Common myeloid progenitor, CD34-positive (primary cell): ENCODE data around the gene PLCB3.
A peak's percentile ranks its signal among the peaks of the same experiment; 100 is the strongest.

Experiments used
- CTCF ChIA-PET: fragments of 350-600 bp; sonication (Branson Sonifier 250); formaldehyde crosslinking; loops from one replicate; lab custom pipeline; 2021; ENCODE audit warnings: antibody characterized with exemption; lab: Charles Lee
- POLR2A ChIA-PET: fragments of 350-600 bp; sonication (Branson Sonifier 250); formaldehyde crosslinking; loops from one replicate; lab custom pipeline; 2021; ENCODE audit warnings: antibody characterized with exemption; lab: Charles Lee
- DNase-seq, 3 donors: peaks; one replicate each; pipeline versions ENCODE4 v3.0.0 to v3.0.0-alpha.2; 2013
- H3K27ac ChIP-seq, 2 experiments: 1 replicate in 1 of 2; 2 replicates in 1 of 2; pipeline ENCODE4 v1.7.0; 2013; ENCODE audit warnings: inconsistent platforms in 2 of 2, low read length in 2 of 2, mild to moderate bottlenecking in 2 of 2, low read depth in 1 of 2, moderate library complexity in 1 of 2; ENCODE audit not compliant: severe bottlenecking in 2 of 2, insufficient read depth in 1 of 2, poor library complexity in 1 of 2
- H3K27me3 ChIP-seq, 5 experiments: replicated peaks in 2 of 5; 1 replicate in 3 of 5; 2 replicates in 2 of 5; pipeline versions ENCODE4 v1.6.1 to v1.7.0; 2013; ENCODE audit warnings: low read length in 4 of 5, mild to moderate bottlenecking in 2 of 5, moderate library complexity in 2 of 5, inconsistent platforms in 1 of 5; ENCODE audit not compliant: insufficient read depth in 5 of 5, control insufficient read depth in 4 of 5
- H3K36me3 ChIP-seq, 4 experiments: 1 replicate in 2 of 4; 2 replicates in 2 of 4; pipeline versions ENCODE4 v1.6.1 to v1.7.0; 2013; ENCODE audit warnings: low read length in 3 of 4, control low read depth in 1 of 4, mild to moderate bottlenecking in 1 of 4; ENCODE audit not compliant: control insufficient read depth in 4 of 4, insufficient read depth in 4 of 4
- H3K4me1 ChIP-seq, 4 experiments: 1 replicate in 3 of 4; 2 replicates in 1 of 4; pipeline versions ENCODE4 v1.6.1 to v1.7.1; 2013; ENCODE audit warnings: low read length in 3 of 4, mild to moderate bottlenecking in 3 of 4, control low read depth in 1 of 4, inconsistent platforms in 1 of 4, moderate library complexity in 1 of 4; ENCODE audit not compliant: control insufficient read depth in 4 of 4, insufficient read depth in 4 of 4; ENCODE audit errors: control extremely low read depth in 1 of 4
- H3K4me3 ChIP-seq, 7 experiments: 1 replicate in 4 of 7; 2 replicates in 3 of 7; pipeline versions ENCODE4 v1.5.1 to v1.7.0; 2013; ENCODE audit warnings: mild to moderate bottlenecking in 7 of 7, low read length in 6 of 7, moderate library complexity in 6 of 7, inconsistent platforms in 2 of 7, low read depth in 2 of 7, control low read depth in 1 of 7; ENCODE audit not compliant: insufficient read depth in 4 of 7, control insufficient read depth in 1 of 7; ENCODE audit errors: extremely low read depth in 1 of 7
- H3K9me3 ChIP-seq, 5 experiments: 1 replicate in 4 of 5; 2 replicates in 1 of 5; pipeline versions ENCODE4 v1.6.1 to v1.7.1; 2013; ENCODE audit warnings: low read length in 4 of 5, mild to moderate bottlenecking in 2 of 5, inconsistent platforms in 1 of 5, low read depth in 1 of 5, moderate library complexity in 1 of 5; ENCODE audit not compliant: control insufficient read depth in 4 of 5, insufficient read depth in 2 of 5; ENCODE audit errors: control extremely low read depth in 1 of 5
- WGBS: methylation state at CpG from one replicate; pipeline ENCODE4 v1.1.5; 2013; ENCODE audit not compliant: insufficient coverage; 5-methylcytosine and 5-hydroxymethylcytosine counted together

PLCB3 gene

DNA sequence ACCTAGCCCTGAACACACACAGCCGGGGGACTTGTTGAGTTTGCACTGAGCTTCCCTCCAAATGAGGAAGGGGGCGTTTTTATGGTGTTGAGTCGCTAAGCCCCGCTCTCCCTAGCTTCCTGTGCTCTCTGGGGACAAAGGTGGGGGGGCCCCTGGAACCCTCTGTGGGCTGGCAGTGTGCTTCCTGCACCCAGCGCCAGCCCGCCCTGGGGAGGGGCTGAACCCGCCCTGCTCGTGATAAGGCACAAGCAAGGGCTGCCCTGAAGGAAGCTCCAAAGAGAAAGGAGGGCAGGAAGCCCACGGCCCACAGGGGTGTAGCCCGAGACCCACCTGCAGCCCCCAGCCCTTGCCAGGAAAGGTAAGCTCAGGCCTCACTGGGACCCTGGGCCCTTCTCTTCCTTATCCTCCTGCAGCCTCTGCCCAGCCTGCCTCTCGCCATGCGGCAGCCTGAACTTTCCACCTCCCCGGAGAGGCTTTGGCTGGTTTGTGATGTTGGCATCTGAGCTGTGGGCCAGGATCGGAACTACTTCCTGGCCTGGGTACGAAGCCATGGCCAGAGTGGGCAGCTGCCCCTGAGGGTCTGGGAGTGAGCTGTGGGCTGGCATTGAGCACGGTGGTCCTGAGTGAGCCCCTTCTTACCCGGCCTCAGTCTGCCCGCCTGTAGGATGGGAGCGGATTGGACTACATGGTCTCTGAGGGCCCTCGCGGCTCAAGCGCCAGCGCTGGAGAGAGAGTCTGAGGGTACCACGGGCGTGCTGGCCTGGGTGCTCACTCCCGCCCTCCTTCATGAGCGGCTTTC lies 44.7 kb upstream of the PLCB3 start, which contains the start of gene FERMT3:
TSS of gene FERMT3 (plus strand) at position 265 of the 799 bp plus-strand sequence. CDS start 644 bp downstream, outside the sequence.
- H3K27me3 ChIP-seq: no peaks in the 10 kb centered on the region
- H3K9me3 ChIP-seq: no peaks in the 10 kb centered on the region
- under 1% methylated on average over 22 of the region's 27 CpGs for WGBS
- peak within 1 kb of the TSS; percentile 48 to 94 (median 84) for H3K4me3 ChIP-seq
- H3K27ac ChIP-seq: peak within 1 kb of the TSS; percentile 89 to 95
- CTCF ChIA-PET: interaction anchor here (0.6 to 15.6 kb wide), 23 partner anchors 11 to 205 kb away, joined by 3 to 321 read pairs (median 10); partner anchors contain the start of genes CATSPERZ, DNAJC4, ESRRA and FKBP2
- peak; percentile 82 to 95 (median 93) for DNase-seq
- H3K4me1 ChIP-seq: peaks cover 5 to 55% (median 53%) of the 10 kb centered on the region in 4 experiments
- POLR2A ChIA-PET: interaction anchor here (0.7 to 5.9 kb wide), 14 partner anchors 10 to 111 kb away, joined by 3 to 74 read pairs (median 16); partner anchors contain the start of genes DNAJC4, ESRRA, FKBP2 and NUDT22
- H3K36me3 ChIP-seq: peaks cover 6 to 61% (median 42%) of the 10 kb centered on the region in 4 experiments

DNA sequence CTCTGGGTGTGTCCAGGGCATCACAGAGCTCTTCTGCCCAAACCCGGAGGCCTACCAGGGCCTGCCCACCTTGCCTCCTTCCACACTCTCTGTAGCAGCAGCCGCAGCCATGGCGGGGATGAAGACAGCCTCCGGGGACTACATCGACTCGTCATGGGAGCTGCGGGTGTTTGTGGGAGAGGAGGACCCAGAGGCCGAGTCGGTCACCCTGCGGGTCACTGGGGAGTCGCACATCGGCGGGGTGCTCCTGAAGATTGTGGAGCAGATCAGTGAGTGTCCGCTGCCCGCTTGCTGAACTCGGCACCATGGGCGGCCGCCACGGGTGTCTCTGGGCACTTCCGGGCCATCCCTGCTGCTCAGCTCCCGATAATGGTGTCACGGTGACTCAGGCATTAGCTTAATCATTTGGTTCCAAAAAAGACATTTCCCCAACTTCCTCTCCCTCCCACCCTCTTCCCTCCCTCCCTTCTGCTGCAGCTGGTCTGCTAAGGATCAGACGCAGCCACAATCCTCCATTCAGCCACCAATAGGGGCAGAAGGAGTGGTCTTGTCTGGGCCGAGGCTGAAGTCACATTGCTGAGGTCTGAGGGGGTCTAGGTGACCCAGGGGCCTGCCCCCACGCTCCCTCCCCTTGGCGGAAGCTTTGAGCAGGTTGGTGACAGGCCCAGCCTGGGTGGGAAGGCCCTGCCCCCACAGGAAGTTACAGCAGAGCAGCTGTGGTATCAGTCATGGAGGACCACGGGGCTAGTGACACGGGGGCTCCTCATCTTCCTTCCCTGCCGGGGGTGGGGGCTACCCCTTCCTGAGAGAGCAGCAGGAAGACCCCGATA lies 43.9 kb upstream of the PLCB3 start:
- 0% methylated on average over 20 of the region's 30 CpGs for WGBS
- DNase-seq: peak; percentile 91 to 98 (median 96)
- POLR2A ChIA-PET: interaction anchor here (0.6 to 5.9 kb wide), 11 partner anchors 10 to 110 kb away, joined by 3 to 74 read pairs (median 20); partner anchors contain the start of genes DNAJC4, ESRRA, FKBP2 and NUDT22
- Histone ChIP-seq H3K36me3 (peaks cover 12 to 63% (median 45%) of the 10 kb centered on the region in 4 experiments), H3K27me3 (no peaks in the 10 kb centered on the region), H3K9me3 (no peaks in the 10 kb centered on the region), H3K27ac (peak overlapping the region; percentile 89 to 95), H3K4me1 (peaks cover 5 to 55% (median 53%) of the 10 kb centered on the region in 4 experiments), H3K4me3 (peak overlapping the region; percentile 48 to 94 (median 84))
- CTCF ChIA-PET: interaction anchor here (1.1 to 15.6 kb wide), 17 partner anchors 13 to 151 kb away, joined by 3 to 321 read pairs (median 15); partner anchors contain the start of genes CATSPERZ, DNAJC4, ESRRA and FKBP2

DNA sequence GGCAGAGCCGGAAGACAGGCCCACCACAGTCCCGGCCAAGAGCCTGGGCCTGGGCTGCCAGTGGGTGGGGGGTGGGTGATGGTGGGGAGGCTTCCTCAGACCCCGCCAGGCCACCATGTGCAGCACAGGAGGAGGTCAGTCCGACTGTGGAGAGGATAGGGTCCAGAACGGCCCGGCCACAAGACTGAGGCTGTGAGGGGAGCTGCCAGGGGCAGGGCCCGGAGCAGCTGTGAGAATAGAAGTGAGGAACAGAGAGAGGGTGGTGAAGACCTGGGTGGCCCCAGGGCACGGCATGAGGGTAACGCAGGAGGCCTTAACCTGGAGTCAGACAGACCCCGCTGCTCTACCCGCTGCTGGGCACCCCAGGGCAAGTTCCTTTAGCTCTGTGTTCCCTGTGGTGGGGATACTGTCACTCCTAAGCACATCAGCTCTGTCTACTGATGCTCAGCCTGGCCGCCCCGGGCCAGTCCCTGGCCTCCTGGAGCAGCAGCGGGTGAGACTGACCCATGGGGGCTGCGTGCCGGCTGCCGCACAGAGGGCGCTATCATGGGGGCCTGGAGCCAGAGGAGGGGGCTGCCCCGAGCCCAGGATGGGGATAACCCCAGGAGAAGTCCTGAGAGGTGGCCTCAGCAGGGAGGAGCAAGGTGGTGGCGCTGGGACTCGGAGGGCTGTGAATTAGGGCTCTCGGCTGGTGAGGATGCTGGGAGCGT lies 43.1 kb upstream of the PLCB3 start:
- ChIA-PET POLR2A (interaction anchor here (0.6 to 5.9 kb wide), 11 partner anchors 9 to 109 kb away, joined by 3 to 74 read pairs (median 20); partner anchors contain the start of genes DNAJC4, ESRRA, FKBP2 and NUDT22), CTCF (interaction anchor here (1.1 to 15.6 kb wide), 9 partner anchors 12 to 123 kb away, joined by 5 to 321 read pairs (median 58); partner anchors contain the start of genes CATSPERZ, DNAJC4, ESRRA and FKBP2)
- Histone ChIP-seq H3K4me1 (peaks cover 5 to 55% (median 53%) of the 10 kb centered on the region in 4 experiments), H3K27ac (peak overlapping the region; percentile 89 to 95), H3K27me3 (no peaks in the 10 kb centered on the region), H3K36me3 (peaks cover 9 to 58% (median 41%) of the 10 kb centered on the region in 4 experiments), H3K4me3 (peak overlapping the region; percentile 36 to 94 (median 84)), H3K9me3 (no peaks in the 10 kb centered on the region)
- no peak for DNase-seq
- 45% methylated on average over 20 of the region's 23 CpGs for WGBS

GRCh38 chr11:64208796-64209562 lies 42.4 kb upstream of the PLCB3 start:
- 77% methylated on average over 17 of the region's 18 CpGs for WGBS
- Histone ChIP-seq H3K36me3 (peaks cover 9 to 55% (median 37%) of the 10 kb centered on the region in 4 experiments), H3K27ac (peak overlapping the region; percentile 89 to 95), H3K9me3 (no peaks in the 10 kb centered on the region), H3K4me1 (peaks cover 5 to 55% (median 52%) of the 10 kb centered on the region in 4 experiments), H3K27me3 (no peaks in the 10 kb centered on the region), H3K4me3 (peak overlapping the region in 4 of 7 experiments; percentile 77 to 94 (median 90))
- no peak for DNase-seq
- POLR2A ChIA-PET: interaction anchor here (1.2 to 5.3 kb wide), 4 partner anchors 8 to 96 kb away, joined by 4 to 74 read pairs (median 27); partner anchors contain the start of genes ESRRA, FKBP2 and PPP1R14B
- CTCF ChIA-PET: interaction anchor here (1.6 to 15.6 kb wide), 7 partner anchors 11 to 94 kb away, joined by 7 to 321 read pairs (median 88); partner anchors contain the start of genes CATSPERZ, DNAJC4, ESRRA and FKBP2

GRCh38 chr11:64209563-64209843 lies 41.8 kb upstream of the PLCB3 start:
- Histone ChIP-seq H3K4me3 (no peak overlapping the region), H3K27me3 (no peaks in the 10 kb centered on the region), H3K27ac (peak overlapping the region in 1 of 2 experiments; percentile 95), H3K36me3 (peaks cover 9 to 52% (median 35%) of the 10 kb centered on the region in 4 experiments), H3K4me1 (peaks cover 5 to 50% (median 47%) of the 10 kb centered on the region in 4 experiments), H3K9me3 (no peaks in the 10 kb centered on the region)
- WGBS: 76% methylated on average over 7 of the region's 8 CpGs
- ChIA-PET POLR2A (interaction anchor here (1.2 kb wide), 1 partner anchor 8 kb away, joined by 4 read pairs; no protein-coding TSS in a partner anchor), CTCF (interaction anchor here (1.6 to 15.6 kb wide), 5 partner anchors 11 to 93 kb away, joined by 7 to 321 read pairs (median 123); partner anchors contain the start of genes CATSPERZ, DNAJC4, ESRRA and FKBP2)
- DNase-seq: no peak
